Natural killer cell treated with Interleukin-12 subunit alpha and Interleukin-12 subunit beta and Interleukin-15 and Interleukin-18, amount 100 ng/mL, for 72 hours (primary cell): ENCODE data around the gene UCN. TPM values are rescaled to one million over a fixed set of nuclear protein-coding genes. Genes with fewer than 3 reads are reported as not detected.

ENCODE experiments used
- total RNA-seq, 2 donors: library from RNA; stranded (reverse); gene quantifications; one replicate each; pipeline ENCODE4 v1.2.3, GENCODE V29; 2022

The UCN gene
- total RNA-seq, 2 donors from 2014 or later, result 1.3 TPM

Other genes with a start within 250 kb of the UCN start
- gene OST4, start 236.8 kb downstream of the UCN start, total RNA-seq, result 100 to 1,000 TPM; 286 to 393 TPM
- 10 to 100 TPM in 1 of 2 donors, 1 to 10 TPM in 1; 8.7 to 14.2 TPM for gene EMILIN1, start 229.8 kb downstream of the UCN start, total RNA-seq
- 1 to 10 TPM; 2.5 to 5.1 TPM for gene KHK, start 221.7 kb downstream of the UCN start, total RNA-seq
- gene CGREF1, start 189.3 kb downstream of the UCN start, total RNA-seq, result 1 to 10 TPM in 1 of 2 donors, under 1 TPM in 1; 0.36 to 1.4 TPM
- under 1 TPM in 1 of 2 donors, not detected in 1; 0.25 TPM for gene ABHD1, start 184.6 kb downstream of the UCN start, total RNA-seq
- 100 to 1,000 TPM in 1 of 2 donors, 10 to 100 TPM in 1; 91.6 to 109 TPM for gene PREB, start 173.8 kb downstream of the UCN start, total RNA-seq
- not detected for gene PRR30, start 169.0 kb downstream of the UCN start, total RNA-seq
- not detected for gene TCF23, start 159.4 kb downstream of the UCN start, total RNA-seq
- gene ATRAID, start 96.4 kb downstream of the UCN start, total RNA-seq, result 10 to 100 TPM; 59.3 to 59.9 TPM
- gene SLC5A6, start 96.2 kb downstream of the UCN start, total RNA-seq, result 100 to 1,000 TPM in 1 of 2 donors, 10 to 100 TPM in 1; 40.7 to 123 TPM
- 100 to 1,000 TPM in 1 of 2 donors, 10 to 100 TPM in 1; 50.6 to 175 TPM for gene CAD, start 91.1 kb downstream of the UCN start, total RNA-seq
- gene SLC30A3, start 45.4 kb downstream of the UCN start, total RNA-seq, result not detected
- not detected for gene DNAJC5G, start 33.0 kb downstream of the UCN start, total RNA-seq
- gene TRIM54, start 26.0 kb downstream of the UCN start, total RNA-seq, result under 1 TPM; 0.28 to 0.33 TPM
- 10 to 100 TPM; 92.4 to 96.1 TPM for gene MPV17, start 14.7 kb upstream of the UCN start, total RNA-seq
- 100 to 1,000 TPM in 1 of 2 donors, 10 to 100 TPM in 1; 85.4 to 107 TPM for gene GTF3C2, start 48.3 kb upstream of the UCN start, total RNA-seq
- 10 to 100 TPM; 49.5 to 52.0 TPM for gene EIF2B4, start 61.9 kb upstream of the UCN start, total RNA-seq
- 100 to 1,000 TPM; 100 to 113 TPM for gene SNX17, start 62.2 kb upstream of the UCN start, total RNA-seq
- gene ZNF513, start 72.3 kb upstream of the UCN start, total RNA-seq, result 10 to 100 TPM; 21.8 to 23.6 TPM
- 100 to 1,000 TPM; 110 to 158 TPM for gene PPM1G, start 101.1 kb upstream of the UCN start, total RNA-seq
- 100 to 1,000 TPM in 1 of 2 donors, 10 to 100 TPM in 1; 66.0 to 117 TPM for gene NRBP1, start 120.2 kb upstream of the UCN start, total RNA-seq
- gene KRTCAP3, start 133.9 kb upstream of the UCN start, total RNA-seq, result 1 to 10 TPM; 2.2 to 6.1 TPM
- gene IFT172, start 181.3 kb upstream of the UCN start, total RNA-seq, result 10 to 100 TPM; 11.1 to 17.4 TPM
- not detected for gene FNDC4, start 186.8 kb upstream of the UCN start, total RNA-seq
- not detected for gene GCKR, start 188.4 kb upstream of the UCN start, total RNA-seq